Mesodermal cell (in vitro differentiated cells): ENCODE measurements around the gene DGKI.

Source experiments
- H3K27ac ChIP-seq: 2 replicates; pipeline ENCODE4 v1.7.0; 2013; ENCODE audit warnings: mild to moderate bottlenecking, low read depth, low read length, moderate library complexity; ENCODE audit not compliant: severe bottlenecking
- H3K36me3 ChIP-seq: 2 replicates; pipeline ENCODE4 v1.7.1; 2013; ENCODE audit warnings: mild to moderate bottlenecking, low read length, moderate library complexity; ENCODE audit not compliant: control insufficient read depth, insufficient read depth
- H3K4me1 ChIP-seq: one replicate; pipeline ENCODE4 v1.7.1; 2013; ENCODE audit warnings: mild to moderate bottlenecking, low read length; ENCODE audit not compliant: insufficient read depth, control insufficient read depth, poor library complexity, severe bottlenecking
- H3K4me3 ChIP-seq: 2 replicates; pipeline ENCODE4 v1.7.0; 2013; ENCODE audit warnings: low read length, control low read depth, mild to moderate bottlenecking; ENCODE audit not compliant: insufficient read depth, poor library complexity, severe bottlenecking; ENCODE audit errors: extremely low read depth
- H3K9me3 ChIP-seq: 2 replicates; pipeline ENCODE4 v1.7.1; 2013; ENCODE audit warnings: mild to moderate bottlenecking, low read length, moderate library complexity; ENCODE audit not compliant: control insufficient read depth
- WGBS, 2 experiments: methylation state at CpG; one replicate each; pipeline ENCODE4 v1.1.5; 2013; ENCODE audit warnings: missing lambda C conversion rate in 2 of 2; ENCODE audit not compliant: insufficient coverage in 2 of 2; 5-methylcytosine and 5-hydroxymethylcytosine counted together

Gene DGKI

GRCh38 chr7:137360087-137360679, 486.6 kb downstream of the DGKI start:
- Histone ChIP-seq H3K4me3 (no peak overlapping the region), H3K9me3 (peaks cover 55% of the 10 kb centered on the region)
- 57 to 67% methylated on average over 1 of the region's 1 CpG for WGBS, 2 experiments

DNA sequence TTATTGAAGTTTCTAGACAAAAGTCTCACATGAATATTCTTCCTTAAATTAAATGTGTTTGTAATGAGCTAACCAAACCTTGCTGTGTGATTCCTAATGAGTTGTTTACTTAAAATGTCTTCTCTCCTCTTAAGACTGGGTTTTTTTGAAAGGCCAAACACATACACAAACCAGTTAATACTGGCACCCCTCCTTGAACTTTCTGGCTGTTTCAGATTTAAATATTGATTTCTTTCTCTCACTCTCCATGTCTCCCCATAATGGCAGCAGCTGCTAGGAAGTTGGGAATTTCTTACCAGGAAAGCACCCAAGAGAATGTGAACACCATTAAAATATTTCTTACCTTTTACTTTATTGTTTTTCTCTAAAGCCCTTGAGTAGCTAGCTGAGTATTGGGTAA, 491.8 kb downstream of the DGKI start:
- H3K27ac ChIP-seq, result no peak overlapping the region
- no peak overlapping the region for H3K4me3 ChIP-seq
- no peaks in the 10 kb centered on the region for H3K36me3 ChIP-seq
- peaks cover 20% of the 10 kb centered on the region for H3K9me3 ChIP-seq
- no peaks in the 10 kb centered on the region for H3K4me1 ChIP-seq

More at GRCh38 chr7:137360087-137360679, 486.6 kb downstream of the DGKI start:
- Histone ChIP-seq H3K4me1 (no peaks in the 10 kb centered on the region), H3K36me3 (no peaks in the 10 kb centered on the region), H3K27ac (no peak overlapping the region)

DNA sequence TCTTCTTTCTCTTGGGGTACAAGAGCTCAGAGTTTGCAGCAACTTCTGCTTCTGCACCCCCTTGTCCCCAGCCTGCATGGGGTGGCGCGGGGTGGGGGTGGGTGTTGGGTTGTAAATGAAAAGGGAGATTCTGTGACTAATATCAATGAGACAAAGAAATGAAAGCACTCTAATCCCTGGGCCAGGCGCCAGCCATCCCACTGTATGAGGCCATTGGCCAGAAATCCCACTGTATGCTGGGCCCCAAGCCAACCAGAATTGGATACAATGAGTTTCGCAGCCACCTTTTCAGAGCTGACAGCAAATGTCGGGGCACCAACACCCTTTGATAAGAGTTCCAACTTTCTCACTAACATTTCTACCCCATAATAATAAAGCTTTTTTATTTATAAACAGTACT, 492.4 kb downstream of the DGKI start:
- H3K4me1 ChIP-seq, result no peaks in the 10 kb centered on the region
- H3K9me3 ChIP-seq, result peaks cover 15% of the 10 kb centered on the region
- no peak overlapping the region for H3K27ac ChIP-seq
- no peak overlapping the region for H3K4me3 ChIP-seq
- no peaks in the 10 kb centered on the region for H3K36me3 ChIP-seq
- WGBS, 2 experiments, result 64 to 71% methylated on average over 1 of the region's 5 CpGs

- H3K4me1 ChIP-seq, result no peaks in the 10 kb centered on the region
- 77 to 80% methylated on average over 1 of the region's 2 CpGs for WGBS, 2 experiments
- H3K36me3 ChIP-seq, result no peaks in the 10 kb centered on the region
- no peaks in the 10 kb centered on the region for H3K9me3 ChIP-seq
- H3K4me3 ChIP-seq, result no peak overlapping the region
- H3K27ac ChIP-seq, result no peak overlapping the region
These were observed 494.8 kb downstream of the DGKI start for GRCh38 chr7:137351941-137352340.

- Histone ChIP-seq H3K4me1 (no peaks in the 10 kb centered on the region), H3K27ac (no peak overlapping the region), H3K4me3 (no peak overlapping the region), H3K36me3 (no peaks in the 10 kb centered on the region), H3K9me3 (no peaks in the 10 kb centered on the region)
- 71 to 95% methylated on average over 3 of the region's 6 CpGs for WGBS, 2 experiments
These were observed 500.9 kb downstream of the DGKI start for GRCh38 chr7:137345799-137346449.

- WGBS, 2 experiments, result 1 to 2% methylated on average over 15 to 23 of the region's 23 CpGs
- Histone ChIP-seq H3K4me1 (no peaks in the 10 kb centered on the region), H3K36me3 (no peaks in the 10 kb centered on the region), H3K9me3 (no peaks in the 10 kb centered on the region), H3K4me3 (peak within 1 kb of the TSS; percentile 32), H3K27ac (peak within 1 kb of the TSS; percentile 51)
These were observed 503.4 kb downstream of the DGKI start, which contains the start of gene PTN for GRCh38 chr7:137343281-137343841. Gene PTN, minus strand, starts transcription at chr7:137343733. Its CDS starts 88,760 bp downstream, at chr7:137254973.

GRCh38 chr7:137342828-137343261, 503.9 kb downstream of the DGKI start:
- 28 to 32% methylated on average over 2 to 5 of the region's 5 CpGs for WGBS, 2 experiments

GRCh38 chr7:137342265-137342664, 504.5 kb downstream of the DGKI start:
- H3K36me3 ChIP-seq, result no peaks in the 10 kb centered on the region
- 75 to 84% methylated on average over 2 of the region's 3 CpGs for WGBS, 2 experiments
- H3K4me1 ChIP-seq, result no peaks in the 10 kb centered on the region
- no peak overlapping the region for H3K27ac ChIP-seq
- no peak overlapping the region for H3K4me3 ChIP-seq
- H3K9me3 ChIP-seq, result no peaks in the 10 kb centered on the region

More at GRCh38 chr7:137342828-137343261, 503.9 kb downstream of the DGKI start:
- Histone ChIP-seq H3K4me1 (no peaks in the 10 kb centered on the region), H3K4me3 (peak overlapping the region; percentile 32), H3K27ac (no peak overlapping the region), H3K36me3 (no peaks in the 10 kb centered on the region), H3K9me3 (no peaks in the 10 kb centered on the region)

DNA sequence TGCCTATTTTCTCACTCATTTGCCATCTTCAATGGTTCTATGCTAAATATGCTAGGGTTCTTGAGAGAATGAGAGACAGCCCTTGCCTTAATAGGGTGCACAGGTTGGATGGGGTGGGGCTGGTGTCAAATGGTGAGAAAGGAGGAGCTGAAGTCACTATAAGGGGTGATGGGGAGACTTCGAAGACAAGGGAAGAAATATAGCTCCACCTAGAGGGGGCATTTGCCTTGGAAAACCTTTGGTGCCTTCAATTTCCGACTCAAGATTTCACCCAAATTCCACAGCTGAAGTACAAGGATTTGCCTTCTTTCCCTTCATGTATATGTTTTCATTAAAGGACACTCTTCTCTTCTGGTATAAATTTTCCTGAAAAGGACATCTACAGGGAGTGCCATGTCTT, 508.9 kb downstream of the DGKI start:
- 73 to 84% methylated on average over 1 to 2 of the region's 2 CpGs for WGBS, 2 experiments
- no peaks in the 10 kb centered on the region for H3K36me3 ChIP-seq
- no peaks in the 10 kb centered on the region for H3K9me3 ChIP-seq
- no peak overlapping the region for H3K4me3 ChIP-seq
- H3K4me1 ChIP-seq, result no peaks in the 10 kb centered on the region
- no peak overlapping the region for H3K27ac ChIP-seq

GRCh38 chr7:137335814-137336213, 511.0 kb downstream of the DGKI start:
- Histone ChIP-seq H3K4me3 (no peak overlapping the region), H3K9me3 (no peaks in the 10 kb centered on the region), H3K27ac (no peak overlapping the region), H3K36me3 (no peaks in the 10 kb centered on the region), H3K4me1 (no peaks in the 10 kb centered on the region)
- 93 to 100% methylated on average over 2 to 3 of the region's 4 CpGs for WGBS, 2 experiments

- Histone ChIP-seq H3K4me3 (no peak overlapping the region), H3K36me3 (no peaks in the 10 kb centered on the region), H3K9me3 (no peaks in the 10 kb centered on the region), H3K4me1 (no peaks in the 10 kb centered on the region), H3K27ac (no peak overlapping the region)
- 67 to 91% methylated on average over 4 to 8 of the region's 8 CpGs for WGBS, 2 experiments
These were observed 515.4 kb downstream of the DGKI start for GRCh38 chr7:137331378-137331777.
